Activated CD4-positive, alpha-beta T cell treated with anti-CD3 and anti-CD28 coated beads for 24 hours (primary cell): ENCODE results near the gene SLC16A2.
A peak's percentile ranks its signal among the peaks of the same experiment; 100 is the strongest.

ENCODE experiments used
- DNase-seq, 2 donors: peaks; one replicate each; pipeline ENCODE4 v3.0.0-alpha.2; 2020; ENCODE audit warnings: low read depth in 2 of 2

Gene SLC16A2

DNA sequence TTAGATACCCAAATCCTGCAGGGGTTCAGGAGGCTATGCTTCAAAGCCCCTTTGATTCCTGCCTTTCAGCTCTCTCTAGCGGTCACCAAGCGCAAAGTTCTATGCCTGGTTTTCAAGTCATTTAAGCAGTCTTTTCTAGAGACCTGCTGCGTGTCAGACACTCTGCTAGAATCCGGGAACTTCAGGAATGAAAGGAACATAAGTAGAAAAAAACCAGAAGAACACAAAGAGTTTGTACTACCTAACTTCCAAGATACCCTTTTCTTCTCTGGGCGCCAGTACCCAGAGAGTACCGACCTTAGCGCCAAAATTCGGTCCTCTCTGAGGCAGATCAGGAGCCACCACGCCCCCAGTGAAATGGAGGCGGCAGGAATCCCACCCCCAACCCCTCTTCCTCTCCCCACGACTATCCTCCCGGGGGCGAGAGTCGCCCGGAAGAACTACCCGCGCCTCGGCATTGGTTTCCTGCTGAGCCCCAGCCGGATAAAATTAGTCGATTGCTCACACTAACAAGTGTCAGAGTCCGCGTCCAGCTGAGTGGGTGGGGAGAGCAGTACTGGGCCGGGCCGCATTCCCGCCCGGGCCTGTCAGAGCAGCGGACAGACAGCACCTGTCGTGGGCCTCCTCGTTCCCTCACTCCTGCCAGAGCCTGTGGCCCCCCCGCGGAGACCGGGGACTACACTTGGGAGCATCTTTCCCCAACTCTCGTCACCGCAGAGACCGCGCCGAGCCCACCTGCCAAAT lies 114.3 kb downstream of the SLC16A2 start:
- no peak for DNase-seq

GRCh38 chrX:74536152-74536831 lies 115.0 kb downstream of the SLC16A2 start:
- no peak for DNase-seq

- DNase-seq = no peak
Measured at GRCh38 chrX:74536832-74537371, 115.6 kb downstream of the SLC16A2 start.

- DNase-seq = no peak
Measured at GRCh38 chrX:74540635-74541249, 119.4 kb downstream of the SLC16A2 start.

GRCh38 chrX:74545880-74546523 lies 124.7 kb downstream of the SLC16A2 start:
- no peak for DNase-seq

DNA sequence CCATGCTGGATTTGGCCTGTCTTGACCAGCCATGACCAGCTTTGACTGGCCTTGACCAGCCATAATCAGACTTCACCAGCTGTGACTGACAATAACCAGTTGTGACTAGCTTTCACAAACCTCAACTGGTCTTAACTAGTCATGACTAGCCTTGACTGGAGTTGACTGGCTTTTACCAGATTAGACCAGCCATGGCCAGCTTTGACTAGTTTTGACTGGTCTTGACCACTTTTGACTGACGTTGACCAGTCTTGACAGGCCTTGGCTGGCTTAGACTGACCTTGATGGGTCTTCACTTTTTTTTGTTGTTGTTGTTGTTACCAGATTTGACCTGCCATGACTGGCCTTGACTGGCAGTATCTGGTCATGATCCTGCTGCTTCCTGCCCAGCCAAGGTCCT lies 125.7 kb downstream of the SLC16A2 start:
- DNase-seq = no peak

DNA sequence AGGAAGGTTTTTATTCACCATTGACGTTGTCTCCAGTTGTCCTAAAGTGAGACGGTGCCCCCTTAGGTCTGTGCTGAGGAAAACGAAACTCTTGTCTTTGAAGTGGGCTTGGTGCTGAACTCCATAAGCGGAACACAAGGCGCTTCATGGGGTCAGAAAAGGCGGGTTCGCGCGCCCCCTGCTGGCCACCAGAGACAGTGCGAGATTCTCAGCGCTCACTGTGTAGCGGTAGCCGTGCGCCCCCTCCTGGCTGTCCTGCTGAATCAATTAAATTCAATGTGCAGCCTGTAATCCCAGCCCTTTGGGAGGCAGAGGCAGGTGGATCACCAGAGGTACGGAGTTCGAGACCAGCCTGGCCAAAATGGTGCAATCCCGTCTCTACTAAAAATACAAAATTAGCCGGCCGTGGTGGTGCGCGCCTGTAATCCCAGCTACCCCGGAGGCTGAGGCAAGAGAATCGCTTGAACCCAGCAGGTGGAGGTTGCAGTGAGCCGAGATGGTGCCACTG lies 129.1 kb downstream of the SLC16A2 start:
- peak; percentile 75 to 81 for DNase-seq

DNA sequence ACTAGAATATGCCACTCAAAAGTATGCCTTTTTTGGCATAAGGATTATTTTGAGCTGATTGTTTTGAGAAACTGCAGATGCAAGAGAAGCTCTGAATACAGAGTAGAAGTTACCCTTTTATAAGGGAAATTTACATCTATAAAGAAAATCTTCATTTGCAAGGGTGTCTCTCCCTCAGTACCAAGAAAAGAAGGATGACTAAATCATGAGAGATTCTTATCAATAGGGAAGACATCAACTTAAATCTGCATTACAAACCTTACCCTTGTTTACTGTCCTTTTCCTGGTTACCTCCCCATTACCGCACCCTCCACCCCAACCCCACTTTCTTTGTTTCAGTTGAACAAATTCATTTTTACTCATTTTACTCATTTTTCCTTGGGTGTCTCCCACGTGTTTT lies 130.6 kb downstream of the SLC16A2 start:
- DNase-seq = no peak

GRCh38 chrX:74557378-74557777 lies 136.1 kb downstream of the SLC16A2 start:
- DNase-seq = no peak

DNA sequence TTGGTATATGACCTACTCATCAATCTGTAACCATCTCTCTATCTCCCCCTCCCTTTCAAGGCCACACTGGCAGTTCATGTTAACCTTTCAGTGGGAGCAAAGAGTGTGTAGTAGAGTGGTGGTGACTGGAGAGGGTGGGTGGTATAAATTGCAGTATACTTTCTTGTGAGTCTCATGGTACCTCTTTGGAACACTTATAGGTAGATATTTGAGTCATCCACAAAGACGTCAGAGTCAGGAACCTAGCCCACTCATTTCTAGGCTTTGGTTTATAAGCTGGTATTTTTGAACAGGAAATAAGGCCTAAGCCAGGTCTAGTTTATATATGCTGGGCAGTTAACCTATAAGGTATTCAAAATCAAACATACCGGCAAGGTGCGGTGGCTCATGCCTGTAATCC lies 156.8 kb downstream of the SLC16A2 start:
- DNase-seq = no peak

DNA sequence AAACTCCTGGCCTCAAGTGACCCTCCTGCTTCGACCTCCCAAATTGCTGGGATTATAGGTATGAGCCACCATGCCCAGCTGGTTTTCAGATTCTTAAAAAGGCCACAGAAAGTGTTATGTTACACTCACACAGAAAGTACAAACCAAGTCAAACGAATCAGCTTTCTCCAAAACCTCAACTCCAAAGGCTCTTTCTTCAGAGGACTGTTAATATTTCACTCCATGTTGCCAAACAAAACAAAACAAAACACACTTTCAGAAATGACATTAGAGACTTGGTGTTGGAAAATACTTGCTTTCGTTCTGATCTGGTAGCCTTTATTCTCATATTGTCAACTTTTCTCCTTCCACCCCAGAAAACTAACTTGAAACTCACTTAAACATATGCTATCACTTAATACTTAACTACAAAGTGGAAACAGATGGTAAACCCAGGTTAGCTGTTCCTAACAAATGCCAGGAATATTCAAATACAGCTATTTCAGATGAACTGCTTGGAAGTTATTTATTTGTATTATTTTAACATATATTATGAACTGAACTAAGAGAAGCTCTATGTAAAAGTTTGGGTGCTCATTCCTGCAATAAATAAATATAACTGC lies 158.4 kb downstream of the SLC16A2 start:
- no peak for DNase-seq
